Prostate gland (tissue), 2 donors: Measurements from ENCODE around the gene IQCM. TPM values are rescaled to one million over a fixed set of nuclear protein-coding genes. Genes with fewer than 3 reads are reported as not detected.
"Not testable (repeated sequence)": the region's sequence is repeated elsewhere in the genome, so short reads cannot be mapped to it uniquely, and the experiment has no call there.

Experiments used
- DNase-seq: peaks from one replicate; pipeline ENCODE4 v3.0.0-alpha.2; 2019; ENCODE audit warnings: low spot score
- H3K27ac ChIP-seq, 2 donors: fragments of 200-600 bp; sonication (generic); 2 replicates each; pipeline ENCODE4 v1.5.1; 2017 to 2019
- H3K27me3 ChIP-seq: fragments of 200-600 bp; sonication (generic); replicated peaks from 2 replicates; pipeline ENCODE4 v1.5.1; 2019; ENCODE audit not compliant: insufficient read depth
- H3K36me3 ChIP-seq, 2 donors: fragments of 200-600 bp; sonication (generic); 1 replicate in 1 of 2; 2 replicates in 1 of 2; pipeline versions ENCODE4 v1.5.1 to v1.8.1; 2017 to 2019
- H3K4me1 ChIP-seq: fragments of 200-600 bp; sonication (generic); replicated peaks from 2 replicates; pipeline ENCODE4 v1.5.1; 2019
- H3K4me3 ChIP-seq, 2 donors: fragments of 200-600 bp; sonication (generic); 2 replicates each; pipeline ENCODE4 v1.5.1; 2017 to 2019
- H3K9me3 ChIP-seq: fragments of 200-600 bp; sonication (generic); 2 replicates; pipeline ENCODE4 v1.5.1; 2017
- CTCF ChIP-seq, 4 experiments: fragments of 200-600 bp in 2 of 4; fragments of 450-650 bp in 2 of 4; sonication (generic) in 2 of 4; IDR thresholded peaks; 1 replicate in 3 of 4; 2 replicates in 1 of 4; pipeline ENCODE4 v1.5.1; 2016 to 2019; ENCODE audit warnings: antibody characterized with exemption in 4 of 4, mild to moderate bottlenecking in 2 of 4, moderate library complexity in 2 of 4
- POLR2A ChIP-seq: fragments of 450-650 bp; IDR thresholded peaks from one replicate; pipeline ENCODE4 v1.6.1; 2016; ENCODE audit warnings: antibody characterized with exemption, mild to moderate bottlenecking
- POLR2AphosphoS5 ChIP-seq: sonication (generic); formaldehyde crosslinking; IDR thresholded peaks from one replicate; pipeline ENCODE4 v1.6.1; 2017; ENCODE audit warnings: antibody characterized with exemption
- WGBS: methylation state at CpG from one replicate; pipeline ENCODE4 v1.1.5; 2018; 5-methylcytosine and 5-hydroxymethylcytosine counted together
- intact Hi-C: fragments of 100-400 bp; cut with DNase I; formaldehyde crosslinking; loops from one replicate; pipeline ENCODE4 v1.14.2; 2022
- total RNA-seq, 2 donors: library from RNA; depleted of rRNA; stranded (reverse); fragments of >200 nt; gene quantifications; one replicate each; pipeline ENCODE4 v1.1.0, GENCODE V29; 2016

IQCM gene
- total RNA-seq, 2 donors from 2014 or later: not detected

DNA sequence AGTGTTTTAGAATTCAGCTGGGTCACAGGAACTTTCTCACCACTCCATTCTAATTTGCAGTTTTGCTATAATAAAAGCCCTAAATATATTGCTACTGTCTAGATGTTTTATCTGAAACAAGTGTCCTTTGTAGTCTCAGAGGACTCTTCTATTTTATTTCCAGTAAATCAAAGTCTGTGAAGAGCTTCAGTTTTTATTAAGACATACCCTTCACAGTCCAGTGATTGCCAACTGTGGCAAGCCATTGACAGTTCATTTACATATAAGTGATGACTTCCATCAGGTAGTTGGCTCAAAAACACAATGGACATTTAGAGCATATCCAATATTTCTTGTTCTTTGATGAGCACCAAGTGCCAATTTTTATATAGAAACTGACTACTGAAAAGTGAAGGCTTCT lies 466.1 kb downstream of the IQCM start:
- intact Hi-C loops: no loop called here
- DNase-seq: no peak

DNA sequence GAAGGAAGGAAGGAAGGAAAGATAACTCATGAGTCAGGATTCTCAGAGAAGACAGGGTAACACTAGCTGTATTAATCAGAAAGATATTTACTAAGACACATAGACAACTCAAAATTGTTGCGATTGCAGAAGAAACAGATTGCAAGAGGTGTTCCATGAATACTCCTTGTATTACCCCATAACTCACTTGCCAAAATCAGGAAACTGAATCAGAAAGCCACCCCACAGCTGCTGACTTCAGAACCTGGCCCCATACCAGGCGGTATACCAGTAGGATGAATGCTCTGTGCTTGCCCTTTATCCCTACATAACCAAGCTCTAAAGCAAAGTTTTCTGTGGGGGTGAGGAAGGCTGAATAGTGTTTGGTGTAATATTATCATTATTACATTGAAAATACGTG lies 468.5 kb downstream of the IQCM start:
- intact Hi-C loops: no loop called here
- no peaks in the 10 kb centered on the region for H3K27me3 ChIP-seq
- H3K27ac ChIP-seq: no peak overlapping the region
- no peaks in the 10 kb centered on the region for H3K4me1 ChIP-seq
- H3K4me3 ChIP-seq: no peak overlapping the region
- no peak for DNase-seq
- no peaks in the 10 kb centered on the region for H3K9me3 ChIP-seq
- TF ChIP-seq POLR2AphosphoS5: no peak
- no peak for TF ChIP-seq POLR2A
- no peak for TF ChIP-seq CTCF (IDR thresholded peaks at IDR 0.05)
- WGBS: 87% methylated on average over 3 of the region's 3 CpGs
- no peaks in the 10 kb centered on the region for H3K36me3 ChIP-seq

More for the DNA sequence above, 466.1 kb downstream of the IQCM start:
- H3K4me3 ChIP-seq: no peak overlapping the region
- H3K9me3 ChIP-seq: no peaks in the 10 kb centered on the region
- H3K36me3 ChIP-seq: no peaks in the 10 kb centered on the region
- H3K4me1 ChIP-seq: no peaks in the 10 kb centered on the region
- no peak overlapping the region for H3K27ac ChIP-seq
- no peaks in the 10 kb centered on the region for H3K27me3 ChIP-seq
- no peak for TF ChIP-seq POLR2A
- TF ChIP-seq POLR2AphosphoS5: no peak
- no peak for TF ChIP-seq CTCF (IDR thresholded peaks at IDR 0.05)

DNA sequence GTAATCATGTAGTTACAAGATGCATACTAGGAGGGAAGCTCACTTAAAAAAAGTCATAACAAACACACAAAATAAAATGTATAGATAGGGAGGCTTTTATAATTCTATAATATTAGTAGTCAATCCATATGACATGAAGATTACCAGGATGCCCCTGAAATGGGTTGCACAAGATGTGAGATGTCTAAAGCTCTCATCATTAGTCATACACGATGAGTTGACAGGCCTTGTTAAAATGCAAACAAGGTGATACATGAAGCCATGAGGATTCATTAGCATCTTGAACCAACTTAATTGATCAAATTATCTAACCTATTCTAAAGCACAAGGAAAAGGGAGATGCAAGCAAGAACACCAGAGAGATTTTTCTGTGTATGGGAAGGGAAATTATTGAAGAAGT lies 470.2 kb downstream of the IQCM start:
- TF ChIP-seq CTCF (IDR thresholded peaks at IDR 0.05): no peak
- TF ChIP-seq POLR2A: no peak
- TF ChIP-seq POLR2AphosphoS5: no peak
- Histone ChIP-seq H3K36me3 (no peaks in the 10 kb centered on the region), H3K27me3 (no peaks in the 10 kb centered on the region), H3K4me3 (no peak overlapping the region), H3K9me3 (no peaks in the 10 kb centered on the region), H3K27ac (no peak overlapping the region), H3K4me1 (no peaks in the 10 kb centered on the region)
- DNase-seq: no peak
- WGBS: 91% methylated on average over 1 of the region's 1 CpG
- intact Hi-C loops: no loop called here

DNA sequence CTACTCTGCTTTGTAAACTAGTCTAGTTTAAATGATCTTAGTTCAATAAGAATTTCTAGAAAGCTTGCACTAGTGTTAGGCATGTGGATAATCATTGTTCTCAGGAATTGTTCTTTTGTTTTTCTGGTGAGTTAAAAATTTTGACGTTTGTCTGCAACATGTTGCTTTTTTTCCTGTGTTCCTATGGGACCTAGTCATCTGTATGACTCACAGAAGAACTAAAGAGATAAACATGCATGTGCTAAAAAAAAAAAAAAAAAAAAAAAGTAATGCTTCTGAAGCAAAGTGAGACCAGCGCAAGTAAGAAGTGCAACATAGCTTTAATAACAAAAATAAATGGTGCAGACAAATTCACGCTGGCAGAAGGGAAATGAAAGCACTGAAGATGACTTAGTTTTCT lies 471.2 kb downstream of the IQCM start:
- WGBS: 76% methylated on average over 3 of the region's 3 CpGs
- TF ChIP-seq CTCF (IDR thresholded peaks at IDR 0.05): no peak
- no peak for TF ChIP-seq POLR2AphosphoS5
- no peak for TF ChIP-seq POLR2A
- H3K4me3 ChIP-seq: no peak overlapping the region
- no peaks in the 10 kb centered on the region for H3K36me3 ChIP-seq
- no peaks in the 10 kb centered on the region for H3K27me3 ChIP-seq
- DNase-seq: no peak
- no peaks in the 10 kb centered on the region for H3K4me1 ChIP-seq
- H3K9me3 ChIP-seq: no peaks in the 10 kb centered on the region
- intact Hi-C loops: no loop called here
- H3K27ac ChIP-seq: no peak overlapping the region

DNA sequence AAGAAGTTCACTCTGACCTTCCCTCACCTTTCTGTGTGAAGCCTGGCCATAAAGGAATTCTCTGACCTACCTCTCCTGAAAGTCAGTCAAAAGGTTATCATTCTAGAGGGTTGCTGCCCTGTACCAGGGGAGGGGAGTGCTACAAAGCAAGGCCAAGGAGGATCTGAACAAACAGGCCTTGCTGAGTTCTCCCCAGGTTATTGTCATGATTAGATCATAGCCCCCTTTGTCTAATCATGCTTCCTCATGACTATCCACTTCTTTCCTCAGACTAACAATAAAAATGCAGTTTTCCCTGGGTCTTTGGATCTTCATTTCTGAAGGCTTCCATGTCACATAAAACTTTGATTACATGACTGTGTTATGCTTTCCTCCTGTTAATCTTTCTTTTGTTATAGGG lies 472.0 kb downstream of the IQCM start:
- no peaks in the 10 kb centered on the region for H3K4me1 ChIP-seq
- no peak for DNase-seq
- H3K9me3 ChIP-seq: no peaks in the 10 kb centered on the region
- TF ChIP-seq POLR2AphosphoS5: no peak
- TF ChIP-seq CTCF (IDR thresholded peaks at IDR 0.05): no peak
- TF ChIP-seq POLR2A: no peak
- no peak overlapping the region for H3K27ac ChIP-seq
- intact Hi-C loops: no loop called here
- H3K27me3 ChIP-seq: no peaks in the 10 kb centered on the region
- no peak overlapping the region for H3K4me3 ChIP-seq
- H3K36me3 ChIP-seq: no peaks in the 10 kb centered on the region

GRCh38 chr4:149341117-149341516 lies 474.5 kb downstream of the IQCM start:
- H3K4me1 ChIP-seq, H3K9me3 ChIP-seq, intact Hi-C loops, H3K27ac ChIP-seq, H3K4me3 ChIP-seq, DNase-seq, H3K27me3 ChIP-seq, H3K36me3 ChIP-seq: not testable (repeated sequence)
- WGBS: 75% methylated on average over 5 of the region's 5 CpGs
